GM18867 (cell line): ENCODE measurements around the gene GPX3.

Experiments used
- ATAC-seq: cut with Tn5 transposase; IDR thresholded peaks from one replicate; pipeline ENCODE4 v1.9.1; 2021; ENCODE audit warnings: mild to moderate bottlenecking, moderate library complexity; ENCODE audit not compliant: unreplicated experiment

GPX3 gene

GRCh38 chr5:151012862-151013261, 7.5 kb upstream of the GPX3 start:
- ATAC-seq, result no peak

- ATAC-seq, result no peak
Measured at GRCh38 chr5:151014680-151015343, 5.6 kb upstream of the GPX3 start.

- no peak for ATAC-seq
Measured at GRCh38 chr5:151015974-151016587, 4.3 kb upstream of the GPX3 start.

DNA sequence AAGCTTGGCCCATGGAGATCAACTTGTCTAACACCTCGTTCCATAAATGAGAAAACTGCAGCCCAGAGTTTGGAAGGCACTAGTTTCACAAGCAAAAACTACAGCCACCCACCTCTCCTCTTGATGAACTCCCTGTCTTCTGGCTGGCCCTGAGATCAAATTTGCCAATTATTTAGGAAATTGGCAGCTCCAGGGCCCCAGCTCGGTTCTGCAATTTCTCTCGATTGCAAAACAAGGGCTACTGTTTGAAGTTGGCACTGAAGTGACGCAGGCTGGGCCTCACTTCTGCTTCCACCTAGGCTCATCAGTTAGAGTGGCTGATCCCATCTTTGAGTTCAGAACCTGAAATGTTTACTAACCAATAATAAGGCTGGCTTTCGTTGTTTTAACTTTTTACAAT, 3.7 kb upstream of the GPX3 start:
- ATAC-seq, result no peak

DNA sequence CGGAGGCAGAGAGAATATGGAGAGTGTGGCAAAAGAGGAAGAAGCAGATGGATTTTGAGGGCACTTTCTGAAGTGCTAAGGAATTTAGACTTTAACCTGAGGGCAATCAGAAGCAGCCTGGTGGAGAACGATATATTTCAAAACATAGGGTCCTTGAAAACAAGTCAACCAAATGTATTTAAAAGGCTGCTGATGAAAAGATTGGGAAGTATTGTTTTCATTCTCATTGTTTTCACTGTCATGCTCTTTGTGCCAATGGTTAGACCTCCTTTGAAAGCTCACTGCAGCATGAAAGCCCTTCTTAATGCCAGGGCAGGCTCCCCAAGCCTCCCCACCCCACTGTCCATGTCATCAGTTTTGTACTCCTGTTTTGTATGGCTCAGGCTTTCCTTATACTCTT, 2.5 kb upstream of the GPX3 start:
- no peak for ATAC-seq

DNA sequence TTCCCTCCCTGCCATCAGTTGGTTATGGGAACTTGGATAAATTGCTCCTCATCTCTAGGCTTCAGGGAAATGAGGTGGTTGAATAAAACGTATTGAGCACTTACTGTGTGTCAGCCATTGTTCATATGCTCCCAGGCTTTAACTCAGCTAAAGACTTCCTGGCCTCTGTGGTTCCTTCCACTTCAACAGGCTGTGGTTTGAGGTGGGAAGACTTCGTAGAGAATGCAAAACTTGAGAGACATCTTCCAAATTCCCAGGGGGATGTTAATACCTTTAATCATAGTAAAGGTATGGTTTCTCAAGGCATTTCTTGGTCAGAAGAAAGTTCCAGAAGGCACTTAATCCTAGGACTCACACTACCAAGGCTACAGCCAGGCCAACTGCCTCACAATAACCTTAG, 1.5 kb upstream of the GPX3 start:
- ATAC-seq, result no peak

- no peak for ATAC-seq
Measured at GRCh38 chr5:151019331-151019730, 1.1 kb upstream of the GPX3 start.

DNA sequence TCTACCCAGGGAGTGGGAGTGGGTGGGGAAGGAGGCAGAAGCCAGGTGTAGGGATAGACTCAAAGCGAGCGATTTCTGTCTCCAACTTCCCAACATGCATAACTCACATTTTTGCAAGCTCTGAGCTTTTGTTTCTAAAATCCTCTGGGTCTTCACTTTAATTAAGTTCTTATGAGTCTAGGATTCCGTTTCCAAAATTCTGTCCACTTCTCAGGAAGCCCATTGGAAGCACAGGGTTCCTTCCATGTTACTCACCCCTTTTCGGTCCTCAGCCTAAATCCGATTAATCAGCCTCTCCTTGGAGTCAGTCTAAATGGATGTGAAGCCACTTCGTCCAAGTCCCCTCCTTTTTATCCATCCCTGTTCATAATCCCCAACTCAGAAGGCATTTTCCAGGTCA, 1.4 kb downstream of the GPX3 start:
- no peak for ATAC-seq

GRCh38 chr5:151022511-151023018, 2.2 kb downstream of the GPX3 start:
- no peak for ATAC-seq

GRCh38 chr5:151023047-151023615, 2.7 kb downstream of the GPX3 start:
- no peak for ATAC-seq

GRCh38 chr5:151023651-151024050, 3.3 kb downstream of the GPX3 start:
- ATAC-seq, result no peak

DNA sequence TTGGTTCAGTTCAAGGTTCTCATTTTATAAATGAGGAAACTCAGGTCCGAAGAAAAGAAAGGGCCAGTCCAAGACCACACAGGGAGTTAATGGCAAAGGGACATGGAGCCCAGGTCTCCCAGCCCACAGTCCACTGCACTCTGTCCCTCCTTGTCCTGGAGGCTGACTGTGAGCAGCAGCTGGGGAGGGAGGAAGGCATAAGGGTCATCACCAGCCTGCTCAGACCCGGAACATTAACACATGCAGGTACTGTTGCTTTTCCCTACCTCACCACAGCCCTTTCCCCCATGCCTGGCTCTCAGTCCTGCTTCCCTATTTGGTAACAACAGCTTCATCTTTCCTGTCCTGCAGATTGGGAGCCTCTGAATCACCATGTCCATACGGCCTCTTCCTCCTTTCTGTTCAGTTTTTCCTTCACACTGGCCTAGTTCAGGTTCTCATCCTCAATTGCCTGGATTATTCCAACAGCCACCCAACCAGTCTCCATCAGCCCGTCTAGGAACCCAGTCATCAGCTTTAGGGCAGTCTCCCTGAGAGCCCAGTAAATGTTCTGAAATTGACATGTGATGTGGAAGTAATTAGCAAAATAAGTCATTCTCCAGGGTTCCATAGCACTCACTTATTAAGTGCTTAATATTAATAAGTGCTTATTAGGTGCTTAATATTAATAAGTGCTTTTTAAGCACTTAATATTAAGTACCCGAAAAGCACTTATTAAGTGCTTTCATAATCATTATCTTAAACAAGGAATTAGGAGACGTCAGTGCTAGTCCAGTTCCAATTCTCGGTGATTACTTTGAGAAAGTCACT, 4.3 kb downstream of the GPX3 start:
- no peak for ATAC-seq

DNA sequence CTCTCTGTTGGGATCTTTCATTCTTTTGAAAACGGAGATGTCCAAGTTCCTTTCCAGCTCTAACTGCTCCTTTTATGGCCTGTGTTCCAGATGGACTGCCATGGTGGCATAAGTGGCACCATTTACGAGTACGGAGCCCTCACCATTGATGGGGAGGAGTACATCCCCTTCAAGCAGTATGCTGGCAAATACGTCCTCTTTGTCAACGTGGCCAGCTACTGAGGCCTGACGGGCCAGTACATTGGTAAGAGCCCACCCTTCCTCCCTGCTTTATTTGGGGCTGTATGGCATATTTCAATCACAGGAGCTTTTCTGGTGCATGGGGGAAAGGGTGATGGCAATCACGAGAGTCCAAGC, 4.8 kb downstream of the GPX3 start:
- no peak for ATAC-seq

GRCh38 chr5:151026088-151026487, 5.7 kb downstream of the GPX3 start:
- ATAC-seq, result no peak

DNA sequence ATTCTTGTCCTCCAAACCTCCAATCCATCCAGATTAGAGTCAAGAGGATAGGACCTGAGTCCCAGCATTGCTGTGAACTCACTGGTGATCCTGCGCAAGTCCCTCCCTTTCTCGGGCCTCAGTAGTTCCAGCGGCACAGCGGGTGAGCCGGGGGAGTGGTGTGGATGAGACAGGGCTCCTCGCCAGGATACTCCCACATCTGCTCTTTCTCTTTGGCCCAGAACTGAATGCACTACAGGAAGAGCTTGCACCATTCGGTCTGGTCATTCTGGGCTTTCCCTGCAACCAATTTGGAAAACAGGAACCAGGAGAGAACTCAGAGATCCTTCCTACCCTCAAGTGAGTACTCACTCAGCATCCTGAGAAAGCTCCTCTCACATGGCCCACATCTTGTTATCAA, 6.3 kb downstream of the GPX3 start:
- no peak for ATAC-seq

- no peak for ATAC-seq
Measured at GRCh38 chr5:151027961-151028479, 7.6 kb downstream of the GPX3 start.

GRCh38 chr5:151028717-151029116, 8.3 kb downstream of the GPX3 start:
- no peak for ATAC-seq

DNA sequence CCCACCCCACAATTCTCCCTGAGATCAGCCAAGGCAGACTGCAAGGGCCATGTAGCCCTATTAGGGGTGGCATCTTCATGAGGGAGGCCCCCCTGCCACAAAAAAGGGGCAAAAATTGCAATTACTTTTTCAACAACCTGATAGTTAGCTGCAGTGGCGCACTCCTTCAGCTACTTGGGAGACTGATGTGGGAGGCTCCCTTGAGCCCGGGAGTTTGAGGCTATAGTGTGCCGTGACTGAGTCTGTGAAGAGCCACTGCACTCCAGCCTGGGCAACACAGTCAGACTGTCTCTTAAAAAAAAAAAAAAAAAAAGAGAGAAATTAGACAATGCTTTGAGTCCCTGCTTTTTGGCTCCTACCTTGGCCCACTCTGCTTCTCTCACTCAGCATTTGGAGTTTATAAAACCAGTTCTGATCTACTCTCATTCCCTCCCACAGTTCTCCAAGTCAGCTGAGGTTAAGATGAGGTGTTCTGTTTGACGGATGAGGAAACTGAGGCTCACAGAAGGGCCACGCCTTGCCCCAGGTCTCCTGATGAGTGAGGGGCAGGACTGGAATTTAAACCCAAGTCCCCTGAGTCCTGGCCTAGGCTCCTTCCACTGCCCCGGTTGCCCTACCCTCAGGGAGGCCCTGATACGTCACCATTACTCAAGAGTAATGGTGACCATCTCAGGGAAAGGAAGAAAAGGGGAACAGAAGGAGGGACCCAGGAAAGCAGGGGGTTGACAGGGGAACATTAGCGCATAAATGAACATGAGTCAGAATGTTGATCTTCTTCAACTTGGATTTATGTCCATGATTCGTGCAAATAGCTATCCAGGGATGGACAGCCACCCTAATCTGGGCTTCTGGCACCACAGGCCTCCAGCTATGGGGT, 9.0 kb downstream of the GPX3 start:
- no peak for ATAC-seq

DNA sequence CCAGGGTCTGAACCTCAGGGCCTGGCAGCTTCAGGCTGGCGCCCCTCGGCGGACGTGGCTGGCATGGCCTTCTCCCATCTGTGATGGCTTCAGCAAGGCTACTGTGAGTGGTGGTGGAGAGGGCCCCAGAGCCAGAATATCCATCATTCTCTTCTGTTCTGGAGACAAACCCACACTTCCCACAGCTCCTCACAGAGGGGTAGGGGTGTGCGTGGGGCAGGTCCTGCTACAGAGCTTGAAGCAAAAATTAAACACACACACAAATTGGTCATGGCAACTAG, 9.6 kb downstream of the GPX3 start:
- no peak for ATAC-seq

DNA sequence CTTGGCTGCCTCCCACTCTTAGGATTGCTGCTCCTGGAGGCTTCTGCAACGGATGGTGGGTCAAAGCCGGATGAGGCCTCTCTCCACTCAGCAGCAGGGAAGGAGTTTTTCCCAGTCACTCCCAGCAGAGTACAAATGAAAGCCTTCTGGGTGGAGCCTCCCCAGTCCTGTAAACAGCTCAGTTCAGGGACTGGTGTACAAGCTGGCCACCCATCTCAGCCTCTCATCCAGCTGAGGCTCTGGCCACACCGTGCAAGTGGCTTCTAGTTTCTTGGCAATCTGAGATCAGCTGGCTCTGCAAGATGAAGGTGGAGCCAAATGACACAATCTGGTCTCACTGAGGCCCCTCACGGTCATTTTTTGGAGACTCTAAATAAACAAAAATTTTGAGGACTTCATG, 10.0 kb downstream of the GPX3 start:
- ATAC-seq, result no peak

DNA sequence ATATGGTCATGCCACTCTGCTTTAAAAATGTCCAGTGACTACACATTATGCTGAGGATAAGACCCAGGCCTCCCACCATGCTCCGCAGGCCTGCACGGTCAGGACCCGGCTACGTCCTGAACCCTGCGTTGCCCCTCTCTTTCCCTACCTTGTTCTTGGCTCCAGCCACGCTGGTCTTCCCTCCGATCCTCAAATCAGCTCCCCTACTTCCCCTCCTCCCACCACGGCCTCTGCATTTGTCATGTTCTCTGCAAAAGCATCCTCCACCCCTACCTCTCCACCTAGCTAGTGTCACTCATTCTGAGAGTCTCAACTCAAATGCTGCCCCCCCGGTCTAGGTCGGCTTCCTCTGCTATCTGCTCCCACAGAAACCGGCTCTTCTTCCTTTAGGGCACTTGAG, 11.2 kb downstream of the GPX3 start:
- ATAC-seq, result no peak
